GM21619 (cell line): Measurements from ENCODE around the gene NRF1.

Source experiments
- ATAC-seq: cut with Tn5 transposase; IDR thresholded peaks from one replicate; pipeline ENCODE4 v1.9.1; 2021; ENCODE audit not compliant: unreplicated experiment

NRF1 gene

GRCh38 chr7:129767120-129768015 lies 155.8 kb downstream of the NRF1 start:
- no peak for ATAC-seq

GRCh38 chr7:129768614-129769399 lies 157.3 kb downstream of the NRF1 start:
- no peak for ATAC-seq

GRCh38 chr7:129769400-129769774 lies 157.9 kb downstream of the NRF1 start:
- ATAC-seq, result no peak

GRCh38 chr7:129769866-129770808 lies 158.6 kb downstream of the NRF1 start:
- no peak for ATAC-seq

- no peak for ATAC-seq
These were observed 159.8 kb downstream of the NRF1 start for GRCh38 chr7:129771201-129771927.

GRCh38 chr7:129771928-129772479 lies 160.5 kb downstream of the NRF1 start:
- no peak for ATAC-seq

- ATAC-seq, result no peak
These were observed 161.2 kb downstream of the NRF1 start for GRCh38 chr7:129772646-129773280.

- no peak for ATAC-seq
These were observed 161.8 kb downstream of the NRF1 start for GRCh38 chr7:129773328-129773731.

- no peak for ATAC-seq
These were observed 162.4 kb downstream of the NRF1 start for GRCh38 chr7:129773871-129774270.

GRCh38 chr7:129774359-129774758 lies 162.8 kb downstream of the NRF1 start:
- ATAC-seq, result no peak

- no peak for ATAC-seq
These were observed 163.6 kb downstream of the NRF1 start for GRCh38 chr7:129774871-129775694.

GRCh38 chr7:129775695-129776361 lies 164.3 kb downstream of the NRF1 start:
- no peak for ATAC-seq

GRCh38 chr7:129776362-129776722 lies 164.8 kb downstream of the NRF1 start:
- no peak for ATAC-seq

- ATAC-seq, result no peak
These were observed 165.8 kb downstream of the NRF1 start for GRCh38 chr7:129777195-129777844.

GRCh38 chr7:129777993-129778769 lies 166.7 kb downstream of the NRF1 start:
- ATAC-seq, result no peak

- peak; percentile 13 for ATAC-seq
These were observed 167.5 kb downstream of the NRF1 start for GRCh38 chr7:129778770-129779601.
